Kidney (tissue), 22 donors: ENCODE measurements around the gene RAB41. TPM values are rescaled to one million over a fixed set of nuclear protein-coding genes. Genes with fewer than 3 reads are reported as not detected.

Experiments used
- DNase-seq, 5 donors: peaks; one replicate each; pipeline ENCODE4 v3.0.0-alpha.2; 2013 to 2020
- FAIRE-seq: peaks from 2 replicates; lab custom pipeline; 2012; peaks lifted over from hg19 to GRCh38; lab: Jason Lieb, UNC
- H3K27ac ChIP-seq, 2 donors: one replicate each; pipeline ENCODE4 v1.7.0; 2013; ENCODE audit warnings: low read depth in 2 of 2, low read length in 2 of 2, inconsistent platforms in 1 of 2
- H3K27me3 ChIP-seq: one replicate; pipeline ENCODE4 v1.7.1; 2013; ENCODE audit warnings: low read length, inconsistent platforms; ENCODE audit not compliant: control insufficient read depth, insufficient read depth
- H3K36me3 ChIP-seq, 3 donors: one replicate each; pipeline versions ENCODE4 v1.7.0 to v1.7.1; 2013; ENCODE audit warnings: low read length in 3 of 3, control low read depth in 1 of 3, inconsistent platforms in 1 of 3; ENCODE audit not compliant: insufficient read depth in 3 of 3, control insufficient read depth in 2 of 3
- H3K4me1 ChIP-seq, 3 donors: one replicate each; pipeline versions ENCODE4 v1.7.0 to v1.7.1; 2013; ENCODE audit warnings: low read length in 3 of 3, inconsistent platforms in 1 of 3, low read depth in 1 of 3; ENCODE audit not compliant: control insufficient read depth in 2 of 3, insufficient read depth in 2 of 3
- H3K4me3 ChIP-seq, 3 donors: one replicate each; pipeline versions ENCODE4 v1.7.0 to v1.8.1; 2013; ENCODE audit warnings: low read length in 3 of 3, control low read depth in 1 of 3, inconsistent platforms in 1 of 3
- H3K9ac ChIP-seq, 3 donors: one replicate each; pipeline versions ENCODE4 v1.7.0 to v1.7.1; 2013; ENCODE audit warnings: low read length in 3 of 3, control low read depth in 1 of 3, inconsistent platforms in 1 of 3
- H3K9me3 ChIP-seq, 3 donors: one replicate each; pipeline versions ENCODE4 v1.7.0 to v1.7.1; 2013; ENCODE audit warnings: low read length in 3 of 3, control low read depth in 1 of 3, inconsistent platforms in 1 of 3; ENCODE audit not compliant: control insufficient read depth in 2 of 3, insufficient read depth in 1 of 3
- intact Hi-C: fragments of 100-400 bp; cut with DNase I; formaldehyde crosslinking; loops from one replicate; pipeline ENCODE4 v1.11.1; 2022
- long read RNA-seq, 10 donors: library from polyadenylated mRNA in 1 of 10; unstranded in 1 of 10; transcript quantifications; one replicate each; pipeline ENCODE4 v2.0.0 and lab custom pipeline, GENCODE V29; 2021 to 2026
- polyA plus RNA-seq: library from polyadenylated mRNA; stranded (reverse); fragments of 350-450 nt; fragmentation: Illumina TruSeq; extraction: RNeasy Lipid Tissue Mini Kit (QIAGEN cat#74804); gene quantifications from one replicate; pipeline ENCODE4 v1.2.3, GENCODE V29; 2014; ENCODE audit warnings: low read depth, low replicate concordance; ENCODE audit not compliant: insufficient read depth
- total RNA-seq: library from RNA; stranded (reverse); fragmentation: NEBNext Ultra II Directional; extraction: Animal tissue kit (Norgen Biotek cat#: 25700); gene quantifications from one replicate; pipeline ENCODE4 v1.2.1, GENCODE V29; 2021
- TF ChIP-seq, protein P1 (sequence below): IDR thresholded peaks from 3 replicates; pipeline ENCODE4 v1.5.1; 2012; ENCODE audit warnings: mild to moderate bottlenecking, moderate library complexity, borderline replicate concordance; ENCODE audit not compliant: insufficient read depth; ENCODE audit errors: extremely low read depth
- donor health status: control.
- donor health status: control.
- donor health status: control.
- donor health status: control.
- donor health status: control.
- donor health status: DM: yes; HTN: yes; CAD: no.
- donor health status: Normal renal cell carcinoma (clear cell type).

RAB41 gene
- total RNA-seq: not detected
- not detected for polyA plus RNA-seq
- long read RNA-seq, donor 1, partial matches to known transcripts: 14 of 36 reads
- long read RNA-seq, donor 1, other reads (novel, unspliced or antisense): 22 of 36 reads
- long read RNA-seq, donor 2: 0 reads
- long read RNA-seq, donor 3, partial matches to known transcripts: 68 of 68 reads
- long read RNA-seq, donor 3, other reads (novel, unspliced or antisense): 0 of 68 reads
- long read RNA-seq, donor 4: 0 reads
- long read RNA-seq, donor 5: 0 reads
- long read RNA-seq, donor 6, partial matches to known transcripts: 34 of 103 reads
- long read RNA-seq, donor 6, other reads (novel, unspliced or antisense): 69 of 103 reads
- long read RNA-seq, donor 7: 0 reads
- long read RNA-seq, donor 8: 0 reads
- long read RNA-seq, donor 9: 0 reads
- long read RNA-seq, donor 10, partial matches to known transcripts: 44 of 53 reads
- long read RNA-seq, donor 10, other reads (novel, unspliced or antisense): 9 of 53 reads

DNA sequence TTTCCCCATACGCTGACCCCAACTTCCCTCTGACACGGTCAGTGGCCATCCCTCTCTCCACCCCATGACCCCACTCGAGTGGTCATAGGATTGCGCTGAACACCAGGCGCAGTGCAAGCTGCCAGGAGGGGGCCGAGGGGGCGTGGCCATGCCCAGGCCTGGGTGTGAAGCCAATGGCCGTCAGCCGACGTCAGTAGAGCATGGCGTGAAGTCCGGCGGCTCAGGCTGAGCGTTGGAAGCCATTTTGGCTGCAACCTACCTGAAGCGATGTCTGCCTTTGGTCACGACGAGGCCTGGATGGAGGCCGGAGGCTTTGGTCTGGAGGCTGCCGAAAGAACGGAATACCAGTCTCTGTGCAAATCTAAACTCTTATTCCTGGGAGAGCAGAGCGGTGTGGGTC is at the start of gene RAB41:
TSS of gene RAB41 (plus strand) at position 222 of the 400 bp plus-strand sequence. CDS start at position 268, 46 bp downstream.
- Histone ChIP-seq H3K4me1 (no peaks in the 10 kb centered on the region), H3K9me3 (no peaks in the 10 kb centered on the region), H3K9ac (no peak within 1 kb of the TSS), H3K27me3 (no peaks in the 10 kb centered on the region), H3K36me3 (no peaks in the 10 kb centered on the region), H3K27ac (no peak within 1 kb of the TSS), H3K4me3 (no peak within 1 kb of the TSS)
- TF ChIP-seq, protein P1, sequence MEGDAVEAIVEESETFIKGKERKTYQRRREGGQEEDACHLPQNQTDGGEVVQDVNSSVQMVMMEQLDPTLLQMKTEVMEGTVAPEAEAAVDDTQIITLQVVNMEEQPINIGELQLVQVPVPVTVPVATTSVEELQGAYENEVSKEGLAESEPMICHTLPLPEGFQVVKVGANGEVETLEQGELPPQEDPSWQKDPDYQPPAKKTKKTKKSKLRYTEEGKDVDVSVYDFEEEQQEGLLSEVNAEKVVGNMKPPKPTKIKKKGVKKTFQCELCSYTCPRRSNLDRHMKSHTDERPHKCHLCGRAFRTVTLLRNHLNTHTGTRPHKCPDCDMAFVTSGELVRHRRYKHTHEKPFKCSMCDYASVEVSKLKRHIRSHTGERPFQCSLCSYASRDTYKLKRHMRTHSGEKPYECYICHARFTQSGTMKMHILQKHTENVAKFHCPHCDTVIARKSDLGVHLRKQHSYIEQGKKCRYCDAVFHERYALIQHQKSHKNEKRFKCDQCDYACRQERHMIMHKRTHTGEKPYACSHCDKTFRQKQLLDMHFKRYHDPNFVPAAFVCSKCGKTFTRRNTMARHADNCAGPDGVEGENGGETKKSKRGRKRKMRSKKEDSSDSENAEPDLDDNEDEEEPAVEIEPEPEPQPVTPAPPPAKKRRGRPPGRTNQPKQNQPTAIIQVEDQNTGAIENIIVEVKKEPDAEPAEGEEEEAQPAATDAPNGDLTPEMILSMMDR: no peak
- intact Hi-C loops: no loop called here
- DNase-seq (no peak), FAIRE-seq (no peak)

DNA sequence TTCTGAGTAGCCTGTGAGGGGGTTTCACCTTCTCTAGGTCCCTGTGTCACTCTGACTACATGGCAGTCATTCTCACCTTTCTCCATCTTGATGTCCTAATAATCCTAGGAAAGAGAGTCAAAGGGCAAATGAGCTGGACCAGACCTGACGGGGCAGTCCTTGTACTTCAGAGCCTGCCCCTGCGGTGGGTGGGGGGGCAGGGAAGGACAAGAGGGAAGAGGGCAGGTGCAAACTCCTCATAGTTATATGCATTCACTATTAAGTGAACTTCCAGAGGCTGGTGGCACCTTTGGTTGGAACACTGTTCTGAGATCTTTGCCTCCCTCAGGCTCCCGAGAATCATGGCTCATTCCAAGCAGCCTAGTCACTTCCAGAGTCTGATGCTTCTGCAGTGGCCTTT is 47.6 kb upstream of the RAB41 start, which contains the start of gene AWAT1:
TSS of gene AWAT1 (plus strand) at position 301 of the 400 bp plus-strand sequence. CDS start at position 342, 41 bp downstream.
- FAIRE-seq (no peak), DNase-seq (no peak)
- intact Hi-C loops: no loop called here
- TF ChIP-seq, protein P1: no peak
- Histone ChIP-seq H3K9me3 (no peaks in the 10 kb centered on the region), H3K27me3 (no peaks in the 10 kb centered on the region), H3K4me1 (no peaks in the 10 kb centered on the region), H3K36me3 (no peaks in the 10 kb centered on the region), H3K4me3 (no peak within 1 kb of the TSS), H3K27ac (no peak within 1 kb of the TSS), H3K9ac (no peak within 1 kb of the TSS)

DNA sequence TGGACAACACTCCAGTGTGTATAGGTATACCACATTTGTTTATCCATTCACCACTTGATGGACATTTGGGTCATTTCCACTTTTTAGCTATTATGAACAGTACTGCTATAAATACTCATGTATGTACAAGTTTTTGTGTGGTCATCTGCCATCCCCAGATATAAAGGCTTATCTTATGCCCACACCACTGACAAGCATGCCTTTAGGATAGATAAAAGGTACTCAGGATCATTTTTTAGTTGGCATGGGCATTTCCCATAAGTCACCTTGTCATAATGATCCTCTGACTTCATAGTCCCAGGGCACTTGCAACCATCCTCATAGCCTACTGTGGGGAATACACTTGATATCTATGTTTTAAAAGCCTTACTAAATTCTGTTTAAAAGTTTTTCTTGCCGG is 41.2 kb upstream of the RAB41 start:
- DNase-seq (no peak), FAIRE-seq (no peak)
- no peaks in the 10 kb centered on the region for H3K9me3 ChIP-seq
- intact Hi-C loops: no loop called here
- no peak overlapping the region for H3K27ac ChIP-seq
- H3K27me3 ChIP-seq: no peaks in the 10 kb centered on the region
- H3K4me3 ChIP-seq: no peak overlapping the region
- H3K4me1 ChIP-seq: no peaks in the 10 kb centered on the region
- no peak overlapping the region for H3K9ac ChIP-seq
- H3K36me3 ChIP-seq: no peaks in the 10 kb centered on the region
- TF ChIP-seq, protein P1: no peak
